ENCODE measurements around the gene RPTOR. TPM values are rescaled to one million over a fixed set of nuclear protein-coding genes. Genes with fewer than 3 reads are reported as not detected.

Gene RPTOR
- total and polyA plus RNA-seq, 10 of the 15 experiments (the other 5 are each of a cell fraction or from before 2014, with no cell fraction given): 0.18 to 32.1 (median 7.8) TPM

DNA sequence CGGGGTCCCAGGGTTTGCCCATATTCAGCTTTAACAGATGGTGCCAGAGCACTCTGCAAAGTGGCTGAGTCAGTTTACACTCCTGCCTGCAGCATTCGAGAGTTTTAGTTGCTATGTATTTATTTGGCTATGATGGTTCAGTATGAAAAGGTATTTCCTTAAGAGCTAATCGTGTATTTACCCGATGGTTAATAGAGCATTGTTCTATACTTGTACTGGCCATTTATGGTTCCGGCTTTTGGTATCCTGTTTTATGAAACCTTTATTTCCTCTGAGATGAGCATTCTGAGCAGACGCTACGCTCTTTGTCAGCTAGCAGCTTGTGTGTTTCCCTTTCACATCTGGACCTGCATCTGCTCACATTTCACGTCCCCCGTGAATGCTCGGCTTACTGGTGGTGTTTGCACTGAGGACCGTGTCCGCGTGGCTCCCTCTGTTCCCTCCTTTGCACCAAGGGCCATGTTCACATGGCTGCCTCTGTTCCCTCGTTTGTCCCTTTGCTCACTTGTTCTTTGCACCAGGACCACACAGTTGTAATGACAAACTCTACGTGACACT, 297.9 kb downstream of the RPTOR start:
- H4K20me1 ChIP-seq (ENCODE audit: control insufficient read depth, insufficient read depth): no peaks in the 10 kb centered on the region
- H3K9me3 ChIP-seq (replicated peaks; ENCODE audit: control insufficient read depth, insufficient read depth, low read length): no peaks in the 10 kb centered on the region
- H3K27ac ChIP-seq (ENCODE audit: control insufficient read depth, insufficient read depth): no peak overlapping the region
- no peak for DNase-seq (ENCODE audit: low read depth, low spot score)
- BruUV-seq (replicated peaks): no TSS peak
- ChIA-PET RAD21 (ENCODE audit: unreplicated experiment) (no interaction called here), SMC1A (ENCODE audit: uncharacterized antibody, unreplicated experiment) (no interaction called here), POLR2A (no interaction called here), CTCF (no interaction called here)
- H2AFZ ChIP-seq (ENCODE audit: control insufficient read depth, low read depth, low read length): no peak overlapping the region
- ATAC-seq: no peak
- FAIRE-seq: no peak
- intact Hi-C loops (cut with micrococcal nuclease; ENCODE audit: unreplicated experiment): no loop called here
- no peaks in the 10 kb centered on the region for H3K79me2 ChIP-seq (ENCODE audit: control insufficient read depth, insufficient read depth, low read length)
- 97% methylated on average over 15 of the region's 15 CpGs for WGBS (ENCODE audit: insufficient coverage, insufficient replicate concordance, low lambda C conversion rate, missing lambda C conversion rate)
- no peak overlapping the region for H3K9ac ChIP-seq (ENCODE audit: control insufficient read depth, insufficient read depth, low read length)
- no peaks in the 10 kb centered on the region for H3K27me3 ChIP-seq (replicated peaks in 1 of 2; ENCODE audit: control insufficient read depth in 2 of 2, insufficient read depth in 2 of 2, low read length in 1 of 2)
- no peak overlapping the region for H3K4me2 ChIP-seq (ENCODE audit: control insufficient read depth, insufficient read depth)
- H3K36me3 ChIP-seq (ENCODE audit: control insufficient read depth in 2 of 2, insufficient read depth in 2 of 2, low read length in 1 of 2): peaks cover 3 to 5% of the 10 kb centered on the region in 2 experiments; a peak in 3 of 4 replicates
- no peak overlapping the region for H3K4me3 ChIP-seq
- peaks cover 18% of the 10 kb centered on the region for H3K4me1 ChIP-seq (ENCODE audit: control insufficient read depth, insufficient read depth, low read length)
- TF ChIP-seq USF2 (IDR thresholded peaks at IDR 0.05; ENCODE audit: borderline replicate concordance, low read depth, low read length) (no peak), FOS (IDR thresholded peaks at IDR 0.05; ENCODE audit: borderline replicate concordance, extremely low read depth, insufficient read length) (no peak), CBX3 (IDR thresholded peaks at IDR 0.05; ENCODE audit: borderline replicate concordance, low read depth) (no peak), HCFC1 (IDR thresholded peaks at IDR 0.05; ENCODE audit: low read length) (no peak), NFYB (IDR thresholded peaks at IDR 0.05; ENCODE audit: insufficient read depth, low read depth, low read length) (no peak), ZNF274 (IDR thresholded peaks at IDR 0.05; ENCODE audit: insufficient read depth, insufficient read length) (no peak), PRDM15 (CRISPR knock-in tag; IDR thresholded peaks at IDR 0.05) (no peak), RFX5 (IDR thresholded peaks at IDR 0.05; ENCODE audit: low read depth, low read length) (no peak)
- TF ChIP-seq, protein P1, sequence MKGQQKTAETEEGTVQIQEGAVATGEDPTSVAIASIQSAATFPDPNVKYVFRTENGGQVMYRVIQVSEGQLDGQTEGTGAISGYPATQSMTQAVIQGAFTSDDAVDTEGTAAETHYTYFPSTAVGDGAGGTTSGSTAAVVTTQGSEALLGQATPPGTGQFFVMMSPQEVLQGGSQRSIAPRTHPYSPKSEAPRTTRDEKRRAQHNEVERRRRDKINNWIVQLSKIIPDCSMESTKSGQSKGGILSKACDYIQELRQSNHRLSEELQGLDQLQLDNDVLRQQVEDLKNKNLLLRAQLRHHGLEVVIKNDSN (IDR thresholded peaks at IDR 0.05; ENCODE audit: borderline replicate concordance, extremely low read length, insufficient read depth, low read depth, low read length): no peak
- in situ Hi-C loops (cut with MboI): no loop called here
